Smooth muscle cell (in vitro differentiated cells): ENCODE results near the gene ENTPD5. TPM values are rescaled to one million over a fixed set of nuclear protein-coding genes. Genes with fewer than 3 reads are reported as not detected.

Experiments
- DNase-seq: peaks from one replicate; lab custom pipeline; 2025; ENCODE audit not compliant: unreplicated experiment; lab: John Stamatoyannopoulos, UW
- H2AFZ ChIP-seq: fragments of 200-600 bp; sonication (generic); 2 replicates; pipeline ENCODE4 v1.6.0; 2016; ENCODE audit warnings: antibody characterized with exemption, low read depth, mild to moderate bottlenecking
- H3F3A ChIP-seq: fragments of 200-600 bp; sonication (generic); 2 replicates; pipeline ENCODE4 v1.6.0; 2017; ENCODE audit warnings: antibody characterized with exemption, low read depth
- H3K27ac ChIP-seq: fragments of 200-600 bp; sonication (generic); 2 replicates; pipeline ENCODE4 v1.5.1; 2016; ENCODE audit warnings: low read depth, mild to moderate bottlenecking
- H3K27me3 ChIP-seq: fragments of 200-600 bp; sonication (generic); 2 replicates; pipeline ENCODE4 v1.6.1; 2016; ENCODE audit warnings: low read depth, mild to moderate bottlenecking
- H3K36me3 ChIP-seq: fragments of 200-600 bp; sonication (generic); 2 replicates; pipeline ENCODE4 v1.5.1; 2016; ENCODE audit warnings: low read depth
- H3K4me1 ChIP-seq: fragments of 200-600 bp; sonication (generic); 2 replicates; pipeline ENCODE4 v1.5.1; 2016; ENCODE audit warnings: low read depth
- H3K4me2 ChIP-seq: fragments of 200-600 bp; sonication (generic); 2 replicates; pipeline ENCODE4 v1.6.0; 2016; ENCODE audit warnings: mild to moderate bottlenecking
- H3K4me3 ChIP-seq: fragments of 200-600 bp; sonication (generic); 2 replicates; pipeline ENCODE4 v1.5.1; 2016; ENCODE audit warnings: mild to moderate bottlenecking
- H3K79me2 ChIP-seq: fragments of 200-600 bp; sonication (generic); 2 replicates; pipeline ENCODE4 v1.6.0; 2016; ENCODE audit warnings: low read depth, mild to moderate bottlenecking
- H3K9ac ChIP-seq: fragments of 200-600 bp; sonication (generic); 2 replicates; pipeline ENCODE4 v1.6.0; 2016; ENCODE audit warnings: low read depth
- H3K9me3 ChIP-seq: fragments of 200-600 bp; sonication (generic); replicated peaks from 2 replicates; pipeline ENCODE4 v1.5.1; 2016; ENCODE audit warnings: low read depth
- H4K20me1 ChIP-seq: fragments of 200-600 bp; sonication (generic); 2 replicates; pipeline ENCODE4 v1.6.0; 2016; ENCODE audit warnings: low read depth
- CTCF ChIP-seq: fragments of 200-600 bp; sonication (generic); IDR thresholded peaks from 2 replicates; pipeline ENCODE4 v1.5.1; 2017; ENCODE audit warnings: borderline replicate concordance, mild to moderate bottlenecking, antibody characterized with exemption; ENCODE audit not compliant: insufficient read depth, poor library complexity, severe bottlenecking
- WGBS: methylation state at CpG from one replicate; pipeline ENCODE4 v1.1.7; 2016; ENCODE audit warnings: low lambda C conversion rate; 5-methylcytosine and 5-hydroxymethylcytosine counted together
- polyA plus RNA-seq: library from polyadenylated mRNA; unstranded; fragments of >200 nt; fragmentation: Nextera tagmentation; extraction: Ambion mirVana; gene quantifications from 2 replicates; pipeline ENCODE4 v1.2.1, GENCODE V29; 2016
- total RNA-seq: library from RNA; depleted of rRNA; stranded (reverse); fragments of >200 nt; gene quantifications from 2 replicates; pipeline ENCODE4 v1.2.3, GENCODE V29; 2014

The ENTPD5 gene
- total and polyA plus RNA-seq, 2 experiments from 2014 or later = 9.1 to 9.8 TPM

- no peak overlapping the region for H3K27ac ChIP-seq
- no peak overlapping the region for H2AFZ ChIP-seq
- H3K36me3 ChIP-seq = peaks cover 15% of the 10 kb centered on the region
- H3K4me3 ChIP-seq = no peak overlapping the region
- no peak overlapping the region for H3K9ac ChIP-seq
- H3K4me1 ChIP-seq = no peaks in the 10 kb centered on the region
- 94% methylated on average over 12 of the region's 12 CpGs for WGBS
- no peak for DNase-seq
- H3K4me2 ChIP-seq = no peak overlapping the region
- TF ChIP-seq CTCF = no peak
- H3K27me3 ChIP-seq = no peaks in the 10 kb centered on the region
- H3K79me2 ChIP-seq = no peaks in the 10 kb centered on the region
- no peaks in the 10 kb centered on the region for H4K20me1 ChIP-seq
- no peaks in the 10 kb centered on the region for H3K9me3 ChIP-seq
- H3F3A ChIP-seq = no peaks in the 10 kb centered on the region
These were observed 57.9 kb downstream of the ENTPD5 start for GRCh38 chr14:73961192-73961591.

GRCh38 chr14:73958591-73958990, 60.5 kb downstream of the ENTPD5 start:
- no peak for DNase-seq
- no peak for TF ChIP-seq CTCF
- no peak overlapping the region for H2AFZ ChIP-seq
- H3F3A ChIP-seq = no peaks in the 10 kb centered on the region
- H3K4me1 ChIP-seq = no peaks in the 10 kb centered on the region
- H3K9me3 ChIP-seq = no peaks in the 10 kb centered on the region
- H3K36me3 ChIP-seq = peaks cover 27% of the 10 kb centered on the region
- no peaks in the 10 kb centered on the region for H3K27me3 ChIP-seq
- H3K4me3 ChIP-seq = no peak overlapping the region
- no peak overlapping the region for H3K9ac ChIP-seq
- H4K20me1 ChIP-seq = no peaks in the 10 kb centered on the region
- H3K27ac ChIP-seq = no peak overlapping the region
- no peaks in the 10 kb centered on the region for H3K79me2 ChIP-seq
- H3K4me2 ChIP-seq = no peak overlapping the region

- 94% methylated on average over 5 of the region's 5 CpGs for WGBS
- H3K79me2 ChIP-seq = no peaks in the 10 kb centered on the region
- H3K27ac ChIP-seq = no peak overlapping the region
- H3K4me3 ChIP-seq = no peak overlapping the region
- H3K4me2 ChIP-seq = no peak overlapping the region
- H4K20me1 ChIP-seq = peaks cover 4% of the 10 kb centered on the region
- H3K9me3 ChIP-seq = no peaks in the 10 kb centered on the region
- H3K9ac ChIP-seq = no peak overlapping the region
- TF ChIP-seq CTCF = no peak
- H3K4me1 ChIP-seq = no peaks in the 10 kb centered on the region
- DNase-seq = no peak
- no peaks in the 10 kb centered on the region for H3F3A ChIP-seq
- no peak overlapping the region for H2AFZ ChIP-seq
- peaks cover 21% of the 10 kb centered on the region for H3K36me3 ChIP-seq
- no peaks in the 10 kb centered on the region for H3K27me3 ChIP-seq
These were observed 63.4 kb downstream of the ENTPD5 start for GRCh38 chr14:73955674-73956073.

GRCh38 chr14:73953731-73954130, 65.4 kb downstream of the ENTPD5 start:
- Histone ChIP-seq H3K4me1 (no peaks in the 10 kb centered on the region), H3K79me2 (no peaks in the 10 kb centered on the region), H3K27me3 (no peaks in the 10 kb centered on the region), H3K36me3 (peaks cover 20% of the 10 kb centered on the region), H3K27ac (no peak overlapping the region), H3K9me3 (no peaks in the 10 kb centered on the region), H3K4me3 (no peak overlapping the region), H2AFZ (no peak overlapping the region), H3K9ac (no peak overlapping the region), H4K20me1 (peaks cover 4% of the 10 kb centered on the region), H3F3A (no peaks in the 10 kb centered on the region), H3K4me2 (no peak overlapping the region)
- no peak for DNase-seq
- no peak for TF ChIP-seq CTCF
- 100% methylated on average over 1 of the region's 1 CpG for WGBS
